HG02970 (cell line): ENCODE results near the gene ARL3.
A peak's percentile ranks its signal among the peaks of the same experiment; 100 is the strongest.
"Not testable (repeated sequence)": the region's sequence is repeated elsewhere in the genome, so short reads cannot be mapped to it uniquely, and the experiment has no call there.

Source experiments
- ATAC-seq: cut with Tn5 transposase; IDR thresholded peaks from one replicate; pipeline ENCODE4 v1.9.1; 2021; ENCODE audit warnings: mild to moderate bottlenecking, moderate library complexity, moderate number of reproducible peaks; ENCODE audit not compliant: unreplicated experiment, low FRiP score

ARL3 gene, protein sequence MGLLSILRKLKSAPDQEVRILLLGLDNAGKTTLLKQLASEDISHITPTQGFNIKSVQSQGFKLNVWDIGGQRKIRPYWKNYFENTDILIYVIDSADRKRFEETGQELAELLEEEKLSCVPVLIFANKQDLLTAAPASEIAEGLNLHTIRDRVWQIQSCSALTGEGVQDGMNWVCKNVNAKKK

DNA sequence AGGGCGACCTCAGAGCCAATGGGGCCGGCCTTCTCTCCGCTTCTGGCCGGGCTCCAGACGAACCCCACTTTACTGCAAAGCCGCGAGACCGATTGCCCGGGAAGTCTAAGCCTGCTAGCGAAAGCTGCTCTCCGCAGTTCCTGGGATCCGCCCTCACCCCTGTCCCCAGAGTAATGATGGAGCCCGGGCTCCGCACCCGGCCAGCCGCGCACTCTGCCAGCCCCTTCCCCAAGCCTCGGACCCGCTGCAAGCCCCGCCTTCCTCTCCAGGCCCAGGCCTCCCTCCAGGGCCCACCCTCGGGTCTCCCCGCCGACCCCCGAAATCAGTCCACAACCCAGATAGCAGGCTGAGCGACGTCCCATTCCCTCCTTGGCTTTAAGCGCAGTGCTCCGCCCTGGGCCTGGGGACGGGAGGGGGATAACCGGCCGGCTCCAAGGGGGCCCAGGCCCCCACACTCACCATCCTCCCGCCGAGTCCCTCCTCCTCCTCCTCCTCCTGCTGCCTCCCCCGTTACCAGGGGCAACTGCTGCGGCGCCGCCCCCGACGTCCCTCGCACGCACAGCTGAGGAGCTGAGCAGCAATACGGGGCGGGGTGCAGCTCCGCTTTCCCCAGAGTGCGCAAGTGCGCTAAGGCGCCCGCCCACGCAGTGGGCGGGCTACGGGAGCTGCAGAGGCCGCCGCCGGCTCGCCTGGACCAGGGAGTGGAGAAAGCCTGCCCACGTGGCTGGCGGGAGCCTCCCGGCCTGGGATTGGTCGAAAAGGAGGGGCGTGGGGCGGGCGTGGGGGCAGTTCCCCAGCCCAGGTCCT lies at the start of gene ARL3:
Gene ARL3 (minus strand): TSS at position 584 of the 807 bp plus-strand sequence. CDS start 122 bp downstream, at position 462.
- peak; percentile 91 for ATAC-seq

DNA sequence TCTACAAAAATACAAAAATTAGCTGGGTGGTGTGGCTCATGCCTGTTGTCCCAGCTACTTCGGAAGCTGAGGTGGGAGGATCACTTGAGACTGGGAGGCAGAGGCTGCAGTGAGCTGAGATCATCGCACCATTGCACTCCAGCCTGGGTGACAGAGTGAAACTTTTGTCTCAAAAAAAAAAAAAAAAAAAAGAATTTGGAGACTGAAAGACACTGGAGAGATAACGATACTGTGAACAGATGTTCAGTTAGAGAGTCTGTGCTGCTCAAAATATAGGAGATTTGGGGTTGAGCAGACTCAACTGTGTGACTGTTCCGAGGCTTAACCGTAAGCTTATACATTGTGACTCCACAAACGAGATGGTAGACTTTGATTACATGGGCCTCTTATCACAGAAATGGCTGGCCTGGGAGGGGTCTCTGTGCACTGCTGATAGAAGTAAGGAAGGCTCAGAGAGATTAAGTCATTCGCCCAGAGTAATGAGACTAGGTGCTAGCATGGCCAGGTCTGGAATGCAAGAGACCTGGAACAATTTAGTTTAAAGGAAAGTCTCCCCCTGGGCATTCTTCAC lies 48.9 kb upstream of the ARL3 start:
- ATAC-seq = no peak

DNA sequence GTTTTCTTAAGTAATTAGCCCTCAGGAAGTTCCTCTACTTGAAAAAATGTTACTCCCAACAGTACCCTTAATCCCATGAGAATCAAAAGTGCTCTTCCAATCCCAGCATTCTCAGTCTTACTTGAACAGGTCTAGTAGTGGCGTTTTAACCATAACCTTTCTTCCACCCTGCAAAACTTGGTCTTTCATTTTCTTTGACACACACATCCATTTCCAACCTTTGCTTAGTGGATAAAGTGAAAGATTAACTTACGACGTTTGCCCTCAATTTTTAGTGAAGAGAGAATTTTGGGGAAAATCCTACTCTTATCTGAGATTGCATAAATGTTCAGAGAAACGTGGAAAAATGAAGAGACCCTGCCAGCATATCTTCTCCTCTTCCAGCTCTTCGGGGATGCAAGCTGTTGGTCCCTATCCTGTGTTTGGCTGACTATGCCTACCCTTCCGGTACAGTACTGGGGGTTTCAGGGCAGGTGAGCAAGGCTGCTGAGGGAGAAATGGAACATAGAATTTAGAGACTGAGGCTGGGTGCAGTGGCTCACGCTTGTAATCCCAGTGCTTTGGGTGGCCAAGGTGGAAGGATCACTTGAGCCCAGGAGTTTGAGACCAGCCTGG lies 48.3 kb upstream of the ARL3 start:
- ATAC-seq = no peak

DNA sequence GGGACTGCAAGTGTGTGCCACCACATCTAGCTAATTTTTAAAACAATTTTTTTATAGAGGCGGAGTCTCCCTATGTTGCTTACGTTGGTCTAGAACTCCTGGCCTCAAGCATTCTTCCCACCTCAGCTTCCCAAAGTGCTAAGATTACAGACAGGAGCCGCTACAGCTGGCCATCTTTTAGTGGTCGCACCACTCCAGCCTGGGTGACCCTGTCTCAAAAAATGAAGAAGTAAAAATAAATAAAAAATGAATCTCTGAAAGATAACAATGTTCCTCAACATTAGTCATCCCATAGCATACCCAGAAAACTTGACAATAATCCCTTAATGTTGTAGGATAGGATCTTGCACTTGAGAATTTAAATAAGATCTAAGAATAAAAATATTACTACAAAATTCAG lies 47.8 kb upstream of the ARL3 start:
- ATAC-seq = no peak

DNA sequence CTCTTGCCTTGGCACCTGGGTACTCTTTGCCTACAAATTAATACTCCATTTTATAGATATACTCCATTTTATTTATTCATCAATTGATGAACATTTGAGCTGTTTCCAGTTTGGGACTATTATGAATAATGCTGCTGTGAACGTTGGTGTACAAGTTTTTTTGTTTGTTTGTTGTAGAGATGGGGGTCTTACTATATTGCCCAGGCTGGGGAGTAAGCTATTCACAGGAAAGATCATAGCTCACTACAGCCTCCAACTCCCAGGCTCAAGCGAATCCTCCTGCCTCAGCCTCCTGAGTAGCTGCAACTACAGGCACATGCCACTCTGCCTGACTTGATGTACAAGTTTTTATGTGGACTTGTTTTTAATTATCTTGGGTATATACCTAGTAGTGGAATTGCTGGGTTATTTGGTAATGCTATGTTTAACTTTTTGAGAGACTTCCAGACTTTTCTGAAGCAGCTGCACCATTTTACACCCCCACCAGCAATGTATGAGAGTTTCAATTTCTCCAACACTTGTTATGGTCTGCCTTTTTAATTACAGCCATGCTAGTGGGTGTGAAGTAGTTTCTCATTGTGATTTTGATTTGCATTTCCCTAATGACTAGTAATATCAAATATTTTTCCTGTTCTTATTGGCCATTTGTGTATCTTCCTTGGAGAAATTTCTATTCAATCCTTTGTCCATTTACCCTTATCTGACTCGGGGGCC lies 45.5 kb upstream of the ARL3 start:
- no peak for ATAC-seq

DNA sequence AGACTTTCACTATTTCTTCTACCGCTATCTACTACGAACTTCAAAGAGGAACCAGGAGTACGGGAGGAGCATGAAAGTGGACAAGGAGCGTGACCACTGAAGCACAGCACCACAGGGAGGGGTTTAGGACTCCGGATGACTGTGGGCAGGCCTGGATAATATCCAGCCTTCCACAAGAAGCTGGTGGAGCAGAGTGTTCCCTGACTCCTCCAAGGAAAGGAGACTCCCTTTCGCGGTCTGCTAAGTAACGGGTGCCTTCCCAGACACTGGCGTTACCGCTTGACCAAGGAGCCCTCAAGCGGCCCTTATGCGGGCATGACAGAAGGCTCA lies 44.7 kb upstream of the ARL3 start:
- not testable (repeated sequence) for ATAC-seq

DNA sequence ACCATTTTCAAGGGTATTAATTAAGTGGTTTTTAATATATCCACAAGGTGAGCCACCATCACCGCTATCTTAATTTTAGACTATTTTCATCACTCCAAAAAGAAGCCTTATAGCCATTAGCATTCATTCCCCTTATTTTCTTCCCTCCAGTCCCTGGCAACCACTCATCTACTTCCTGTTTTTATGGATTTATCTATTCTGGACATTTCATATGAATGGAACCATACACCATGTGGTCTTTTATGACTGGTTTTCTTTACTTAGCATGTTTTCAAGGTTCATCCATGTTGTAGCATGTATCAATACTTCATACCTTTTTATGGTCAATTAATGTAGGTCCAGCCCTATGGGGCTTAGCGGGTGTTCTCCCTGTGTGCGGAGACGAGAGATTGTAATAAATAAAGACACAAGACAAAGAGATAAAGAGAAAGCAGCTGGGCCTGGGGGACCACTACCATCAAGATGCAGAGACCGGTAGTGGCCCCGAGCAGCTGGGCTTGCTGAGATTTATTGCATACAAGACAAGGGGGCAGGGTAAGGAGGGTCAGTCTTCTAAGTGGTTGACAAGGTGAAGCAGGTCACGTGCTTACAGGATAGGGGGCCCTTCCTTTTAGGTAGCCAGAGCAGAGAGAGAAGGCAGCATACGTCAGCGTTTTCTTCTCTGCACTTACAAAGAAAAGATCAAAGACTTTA lies 44.2 kb upstream of the ARL3 start:
- ATAC-seq = no peak

DNA sequence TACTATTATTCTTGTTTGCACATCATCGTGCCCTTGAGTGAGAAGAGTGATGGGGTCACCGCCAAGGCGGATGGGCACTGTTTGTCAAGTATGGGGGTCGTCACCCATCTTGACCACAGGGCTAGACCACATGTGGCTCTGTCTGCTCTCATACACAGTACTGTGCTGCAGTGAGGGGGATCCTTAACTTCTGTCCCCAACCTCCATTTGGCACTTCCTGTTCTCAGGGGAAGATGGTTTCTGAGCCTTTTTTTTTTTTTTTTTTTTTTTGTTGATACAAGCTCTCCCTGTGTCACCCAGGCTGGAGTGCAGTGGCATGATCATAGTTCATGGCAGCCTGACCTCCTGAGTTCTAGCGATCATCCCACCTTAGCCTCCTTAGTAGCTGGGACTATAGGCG lies 43.1 kb upstream of the ARL3 start:
- no peak for ATAC-seq

DNA sequence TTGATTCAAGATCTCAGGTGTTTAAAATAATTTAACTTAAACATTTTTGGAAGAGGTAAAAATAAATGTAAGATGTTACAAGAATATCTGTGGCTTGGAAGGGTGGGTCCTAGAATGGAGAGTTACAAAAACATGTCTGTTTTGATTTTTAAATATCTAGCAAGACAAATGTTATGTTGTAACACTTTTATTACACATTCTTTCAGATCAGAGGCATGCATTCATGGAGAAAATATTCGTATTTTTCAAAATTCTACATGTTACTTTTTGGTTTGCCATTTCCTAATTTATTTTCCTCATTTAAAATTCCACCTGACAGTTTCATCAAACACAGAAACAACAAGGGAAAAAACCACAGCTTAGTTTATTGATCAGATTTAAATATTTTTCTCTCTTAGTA lies 39.5 kb upstream of the ARL3 start:
- no peak for ATAC-seq

DNA sequence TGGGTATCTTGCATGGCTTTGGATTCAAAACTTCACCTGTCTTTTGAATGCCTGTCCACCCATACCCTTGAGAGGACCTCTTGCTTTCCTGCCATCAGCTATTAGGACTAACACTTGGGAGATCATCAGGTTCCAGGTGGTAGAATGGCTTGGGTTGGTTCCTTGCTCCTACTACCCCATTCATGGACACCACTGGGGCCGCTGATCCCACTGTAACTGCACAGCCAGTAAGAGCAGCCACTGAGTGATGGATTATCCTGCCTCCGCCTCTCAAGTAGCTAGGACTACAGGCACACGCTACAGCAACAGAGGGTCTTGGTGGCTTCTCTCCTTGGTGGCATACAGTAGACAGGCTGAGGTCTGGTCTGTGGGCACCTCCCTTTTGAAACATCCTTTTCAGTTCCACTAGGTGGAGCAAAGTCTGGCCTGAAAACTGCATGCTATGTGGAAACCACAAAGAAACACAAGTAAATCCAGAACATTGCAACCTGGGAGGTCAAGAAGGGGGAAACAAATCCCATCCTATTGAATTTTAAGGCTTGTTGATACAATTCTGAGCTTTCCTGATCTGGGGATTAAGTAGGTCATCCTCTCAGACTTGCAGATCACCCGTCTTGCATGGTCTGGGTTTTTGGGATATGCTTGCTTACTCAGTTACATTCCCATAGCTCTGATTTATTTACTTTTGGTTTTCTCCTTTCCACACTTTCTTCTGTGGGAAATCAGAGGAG lies 38.9 kb upstream of the ARL3 start:
- ATAC-seq = no peak

DNA sequence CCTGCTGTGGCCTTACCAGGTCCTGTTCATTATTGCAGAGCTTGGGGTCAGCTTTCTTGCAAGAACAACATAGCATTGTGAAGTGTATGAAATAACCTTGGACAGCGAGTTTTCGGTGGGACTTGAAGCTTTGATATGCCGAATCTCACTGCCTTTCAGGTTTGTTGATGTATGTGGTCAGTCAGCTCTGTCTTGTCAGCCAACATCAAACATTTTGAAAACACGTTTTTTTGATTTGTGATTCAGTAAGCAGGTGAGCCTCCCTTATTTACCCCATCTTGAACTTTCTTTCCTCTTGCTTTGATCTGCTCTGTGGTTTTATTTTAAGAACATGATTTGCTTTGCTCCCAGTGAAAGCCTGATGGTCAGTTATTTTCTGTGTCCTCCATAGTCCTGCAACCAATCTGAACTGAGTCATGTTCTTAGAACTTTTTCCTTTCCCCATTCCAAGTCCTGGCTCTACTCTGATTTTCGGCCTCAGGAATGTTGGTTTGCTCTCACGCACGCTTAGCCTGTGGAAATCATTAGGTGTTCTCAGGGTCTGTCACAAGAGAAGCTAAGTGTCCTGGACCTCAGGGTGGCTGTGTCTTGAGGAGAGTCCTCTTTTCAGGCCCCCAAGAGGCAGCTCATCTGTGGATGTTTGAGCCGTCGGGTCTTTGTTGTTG lies 38.2 kb upstream of the ARL3 start:
- no peak for ATAC-seq

DNA sequence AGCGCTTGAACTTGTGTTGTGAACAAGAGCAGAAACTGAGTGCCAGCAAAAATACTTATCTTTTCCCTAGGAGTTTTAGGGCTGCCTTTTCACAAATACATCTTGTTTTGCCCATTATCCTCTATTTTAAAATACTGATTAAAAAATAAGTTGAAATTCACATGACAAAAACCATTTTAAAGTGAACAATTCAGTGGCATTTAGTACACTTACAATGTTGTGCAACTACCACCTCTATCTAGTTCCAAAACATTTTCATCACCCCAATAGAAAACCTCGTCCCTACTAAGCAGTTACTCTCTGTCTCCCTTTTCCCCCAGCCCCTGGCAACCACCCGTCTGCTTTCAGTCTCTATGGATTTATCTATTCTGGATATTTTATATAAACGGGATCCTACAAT lies 31.0 kb upstream of the ARL3 start:
- ATAC-seq = no peak

DNA sequence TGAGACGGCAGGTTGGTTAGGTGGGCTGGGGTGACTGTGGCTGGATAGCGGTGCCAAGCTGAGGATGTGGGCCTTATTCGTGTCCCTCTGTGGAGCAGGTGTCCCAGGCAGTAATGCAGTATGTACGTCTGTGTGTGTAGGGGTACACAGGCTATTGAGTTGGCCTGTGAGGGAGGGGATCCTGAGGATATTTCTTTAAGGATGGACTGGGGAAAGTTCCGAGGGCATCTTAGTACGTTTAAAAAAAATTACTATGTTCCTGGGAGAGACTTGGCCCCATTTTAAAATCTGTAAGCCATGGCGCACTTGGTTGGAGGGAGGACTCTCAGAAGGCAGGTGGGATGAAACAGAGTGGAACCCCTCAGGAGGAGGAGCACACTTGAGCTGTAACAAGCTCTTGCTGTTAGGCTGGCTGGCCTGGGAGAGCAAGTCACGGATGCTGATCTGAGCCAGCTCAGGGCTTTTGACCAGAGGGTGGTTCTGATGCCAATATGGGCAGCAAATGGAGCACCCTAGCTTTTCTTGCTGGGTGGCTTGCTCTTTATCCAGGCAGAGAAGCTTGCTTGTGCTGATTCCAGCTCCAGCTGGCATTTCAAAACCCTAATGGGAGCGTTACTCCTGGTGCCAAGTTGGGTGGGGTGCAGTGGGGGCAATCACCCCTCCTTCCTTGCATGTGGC lies 30.3 kb upstream of the ARL3 start:
- ATAC-seq = no peak

DNA sequence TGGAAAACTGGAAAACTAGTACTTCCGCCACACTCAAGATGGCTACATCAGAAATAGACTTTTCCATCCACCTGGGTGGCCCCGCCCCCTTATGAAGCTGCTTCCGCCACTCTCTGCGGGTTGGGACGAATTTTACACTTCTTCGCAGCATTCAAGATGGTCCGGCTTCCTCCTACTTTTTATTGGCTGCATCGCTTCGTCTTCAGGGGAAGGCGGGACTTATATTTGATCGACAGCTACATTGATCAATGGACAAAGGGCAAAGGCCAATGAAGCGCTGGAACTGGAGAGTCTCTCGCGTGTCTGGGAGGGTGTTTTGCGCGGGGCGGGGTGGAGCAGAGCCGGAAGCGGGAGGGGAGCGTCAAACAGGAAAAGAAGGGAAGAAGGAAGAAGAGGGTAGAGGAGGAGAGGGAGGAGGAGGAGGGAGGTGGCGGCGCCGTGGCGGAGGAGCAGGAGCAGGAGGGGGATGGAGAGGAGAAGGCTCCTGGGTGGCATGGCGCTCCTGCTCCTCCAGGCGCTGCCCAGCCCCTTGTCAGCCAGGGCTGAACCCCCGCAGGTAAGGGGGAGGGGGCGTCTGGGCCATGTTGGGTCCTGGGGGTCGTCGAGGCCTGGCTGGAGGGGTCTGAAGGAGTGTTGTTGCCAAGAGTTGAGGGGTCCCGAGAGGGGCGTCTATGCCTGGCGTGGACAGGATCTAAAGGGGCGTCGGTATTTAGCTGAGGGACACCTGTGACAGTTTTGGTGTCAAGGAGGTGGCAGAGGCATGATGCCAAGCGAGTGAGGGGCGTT lies 29.6 kb upstream of the ARL3 start, which contains the start of gene WBP1L:
Gene WBP1L (plus strand): TSS at position 361 of the 786 bp plus-strand sequence. CDS start 106 bp downstream, at position 467.
- peak; percentile 97 for ATAC-seq

DNA sequence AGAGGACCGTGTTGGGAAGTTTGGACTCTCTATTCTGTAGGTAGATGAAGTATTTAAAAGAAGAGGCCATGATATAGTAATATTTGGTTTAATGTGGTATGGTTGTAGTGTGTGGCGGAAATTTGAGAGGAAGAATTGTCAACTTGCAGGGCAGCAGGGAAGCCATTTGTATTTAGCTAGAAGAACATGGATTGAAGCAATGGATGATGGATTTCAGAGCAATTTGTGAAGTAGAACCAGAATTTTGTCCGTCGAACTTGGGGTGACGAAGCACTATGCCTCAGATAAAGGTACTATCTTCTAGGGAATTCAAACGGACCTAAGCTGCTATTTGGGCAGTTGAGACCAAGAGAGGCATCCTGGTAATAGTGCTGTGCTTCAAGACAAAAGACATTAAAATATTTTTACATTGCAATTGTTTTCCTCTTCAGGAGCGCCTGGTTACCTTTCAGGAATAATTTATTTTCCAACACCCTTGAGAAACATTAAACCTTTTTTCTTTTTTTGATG lies 28.9 kb upstream of the ARL3 start:
- ATAC-seq = no peak

DNA sequence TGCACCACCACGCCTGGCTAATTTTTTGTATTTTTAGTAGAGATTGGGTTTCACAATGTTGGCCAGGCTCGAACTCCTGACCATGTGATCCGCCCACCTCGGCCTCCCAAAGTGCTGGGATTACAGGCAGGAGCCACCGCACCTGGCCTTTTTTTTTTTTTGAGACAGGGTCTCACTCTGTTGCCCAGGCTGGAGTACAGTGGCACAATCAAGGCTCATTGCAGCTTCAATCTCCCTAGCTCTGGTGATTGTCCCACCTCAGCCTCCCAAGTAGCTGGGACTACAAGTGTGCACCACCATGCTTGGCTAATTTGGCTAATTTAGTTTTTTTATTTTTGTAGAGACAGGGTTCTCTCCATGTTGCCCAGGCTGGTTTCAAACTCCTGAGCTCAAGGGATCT lies 28.1 kb upstream of the ARL3 start:
- not testable (repeated sequence) for ATAC-seq

DNA sequence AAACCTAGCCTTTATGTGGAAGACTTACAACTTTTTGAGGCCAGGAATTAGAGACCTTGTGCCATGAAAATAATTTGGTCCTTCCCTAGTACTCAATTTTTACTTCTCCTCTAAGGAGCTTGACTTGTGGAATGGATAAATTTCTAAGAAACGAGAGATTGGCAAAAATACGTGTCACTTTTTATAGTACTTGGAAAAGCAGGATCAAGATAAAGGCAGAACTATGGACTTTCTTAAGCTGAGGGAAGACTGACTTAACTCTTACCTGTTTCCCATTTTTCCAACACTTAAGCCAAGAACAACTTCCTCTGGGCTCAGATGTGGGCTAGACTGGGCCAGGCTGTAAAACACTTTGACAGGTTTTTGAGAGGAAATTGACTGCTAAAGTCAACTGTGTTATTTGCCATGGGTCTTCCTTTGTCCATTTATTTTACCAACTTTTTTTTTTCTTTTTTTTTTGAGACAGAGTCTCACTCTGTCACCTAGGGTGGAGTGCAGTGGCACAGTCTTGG lies 27.6 kb upstream of the ARL3 start:
- no peak for ATAC-seq
